ENCODE data around the gene BRINP2. TPM values are rescaled to one million over a fixed set of nuclear protein-coding genes. Genes with fewer than 3 reads are reported as not detected.

BRINP2 gene
- total RNA-seq, 1 donor from 2014 or later, result not detected

- H3K4me3 Mint-ChIP-seq, result no peak overlapping the region
- DNase-seq (no peak), ATAC-seq (ENCODE audit: low read depth) (no peak)
- intact Hi-C loops (cut with micrococcal nuclease), result no loop called here
- no peaks in the 10 kb centered on the region for H3K9me3 Mint-ChIP-seq
- no peaks in the 10 kb centered on the region for H3K4me1 Mint-ChIP-seq
- no peaks in the 10 kb centered on the region for H3K36me3 Mint-ChIP-seq (ENCODE audit: low read depth)
- H3K27ac Mint-ChIP-seq, result no peak overlapping the region
- TF ChIP-seq CTCF (IDR thresholded peaks at IDR 0.05), result no peak
- POLR2A ChIA-PET, result no interaction called here
- CTCF ChIA-PET, result no interaction called here
- H3K27me3 Mint-ChIP-seq, result no peaks in the 10 kb centered on the region
Observed at GRCh38 chr1:177230228-177231016, 59.7 kb downstream of the BRINP2 start.

DNA sequence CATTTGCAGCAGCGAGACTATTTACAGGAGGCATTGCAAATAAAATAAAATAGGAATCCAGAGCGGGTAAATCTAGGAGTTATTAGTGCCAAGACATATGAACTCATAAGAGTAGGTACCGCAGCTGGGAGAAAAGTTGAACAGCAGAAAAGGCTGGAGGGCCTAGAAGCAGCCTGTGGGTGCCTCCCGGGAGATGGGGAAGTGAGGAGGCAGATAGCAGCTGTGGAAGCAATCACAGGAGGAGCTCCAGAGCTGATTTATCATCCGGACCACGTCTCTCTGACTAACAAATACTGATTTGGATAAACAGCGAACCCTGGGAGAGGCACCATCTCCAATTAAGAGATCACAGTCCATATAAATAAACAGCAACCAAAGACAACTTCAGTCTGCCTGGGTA is 64.6 kb downstream of the BRINP2 start:
- H3K4me1 Mint-ChIP-seq, result no peaks in the 10 kb centered on the region
- H3K27ac Mint-ChIP-seq, result no peak overlapping the region
- H3K9me3 Mint-ChIP-seq, result no peaks in the 10 kb centered on the region
- ChIA-PET CTCF (no interaction called here), POLR2A (no interaction called here)
- no peak overlapping the region for H3K4me3 Mint-ChIP-seq
- TF ChIP-seq CTCF (IDR thresholded peaks at IDR 0.05), result no peak
- H3K36me3 Mint-ChIP-seq (ENCODE audit: low read depth), result no peaks in the 10 kb centered on the region
- intact Hi-C loops (cut with micrococcal nuclease), result no loop called here
- ATAC-seq (ENCODE audit: low read depth) (no peak), DNase-seq (no peak)
- H3K27me3 Mint-ChIP-seq, result no peaks in the 10 kb centered on the region

- H3K4me3 Mint-ChIP-seq, result no peak overlapping the region
- DNase-seq (no peak), ATAC-seq (ENCODE audit: low read depth) (no peak)
- H3K27me3 Mint-ChIP-seq, result no peaks in the 10 kb centered on the region
- no peaks in the 10 kb centered on the region for H3K36me3 Mint-ChIP-seq (ENCODE audit: low read depth)
- no peaks in the 10 kb centered on the region for H3K9me3 Mint-ChIP-seq
- TF ChIP-seq CTCF (IDR thresholded peaks at IDR 0.05), result no peak
- ChIA-PET CTCF (no interaction called here), POLR2A (no interaction called here)
- no peaks in the 10 kb centered on the region for H3K4me1 Mint-ChIP-seq
- intact Hi-C loops (cut with micrococcal nuclease), result no loop called here
- no peak overlapping the region for H3K27ac Mint-ChIP-seq
Observed at GRCh38 chr1:177236962-177237361, 66.2 kb downstream of the BRINP2 start.

DNA sequence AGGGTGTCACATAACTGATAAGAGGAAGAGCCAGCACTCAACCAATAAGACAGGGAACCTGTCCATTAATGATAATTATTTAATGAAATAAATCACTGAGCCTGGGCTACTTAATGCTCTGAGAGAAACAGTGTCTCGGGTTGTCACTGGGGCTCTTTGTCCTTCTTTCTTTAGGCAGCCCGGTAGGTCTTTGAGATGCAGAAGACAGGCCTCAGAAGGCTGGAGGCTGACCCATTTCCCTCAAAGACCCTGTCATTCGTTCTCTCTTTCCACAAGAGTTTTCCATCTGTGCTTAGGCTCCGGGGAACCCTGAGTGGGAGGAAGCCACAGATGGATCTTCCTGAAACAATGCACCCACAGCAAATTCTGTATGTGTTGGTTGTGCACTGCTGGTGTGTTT is 68.2 kb downstream of the BRINP2 start:
- no peaks in the 10 kb centered on the region for H3K36me3 Mint-ChIP-seq (ENCODE audit: low read depth)

GRCh38 chr1:177239792-177240191 is 69.0 kb downstream of the BRINP2 start:
- H3K4me1 Mint-ChIP-seq, result no peaks in the 10 kb centered on the region
- no peak overlapping the region for H3K27ac Mint-ChIP-seq
- intact Hi-C loops (cut with micrococcal nuclease), result no loop called here
- no peaks in the 10 kb centered on the region for H3K9me3 Mint-ChIP-seq
- H3K27me3 Mint-ChIP-seq, result peaks cover 2% of the 10 kb centered on the region
- DNase-seq (no peak), ATAC-seq (ENCODE audit: low read depth) (no peak)
- TF ChIP-seq CTCF (IDR thresholded peaks at IDR 0.05), result no peak
- no peak overlapping the region for H3K4me3 Mint-ChIP-seq
- ChIA-PET CTCF (no interaction called here), POLR2A (no interaction called here)
- no peaks in the 10 kb centered on the region for H3K36me3 Mint-ChIP-seq (ENCODE audit: low read depth)

More for the DNA sequence above, 68.2 kb downstream of the BRINP2 start:
- DNase-seq (no peak), ATAC-seq (ENCODE audit: low read depth) (no peak)
- ChIA-PET CTCF (no interaction called here), POLR2A (no interaction called here)
- Mint-ChIP-seq H3K27ac (no peak overlapping the region), H3K4me3 (no peak overlapping the region), H3K27me3 (peaks cover 2% of the 10 kb centered on the region), H3K4me1 (no peaks in the 10 kb centered on the region), H3K9me3 (no peaks in the 10 kb centered on the region)
- TF ChIP-seq CTCF (IDR thresholded peaks at IDR 0.05), result no peak
- intact Hi-C loops (cut with micrococcal nuclease), result no loop called here
